K562 (cell line): Measurements from ENCODE around the gene TRIP6. TPM values are rescaled to one million over a fixed set of nuclear protein-coding genes. Genes with fewer than 3 reads are reported as not detected.

ENCODE experiments used
- GATAD2A ChIP-seq: fragments of 450-650 bp; IDR thresholded peaks from 2 replicates; pipeline ENCODE4 v1.6.1; 2017
- ID3 ChIP-seq, 2 experiments: fragments of 250-450 bp in 1 of 2; fragments of 450-650 bp in 1 of 2; sonication (Bioruptor Pico) in 1 of 2; IDR thresholded peaks; 2 replicates each; pipeline versions ENCODE4 v1.6.1 to v1.8.0; 2016 to 2021; ENCODE audit warnings: mild to moderate bottlenecking in 2 of 2, moderate library complexity in 2 of 2, missing compliant biosample characterization in 1 of 2, missing genetic modification characterization in 1 of 2
- MGA ChIP-seq: fragments of 450-650 bp; IDR thresholded peaks from 2 replicates; pipeline ENCODE4 v1.6.1; 2016; ENCODE audit warnings: mild to moderate bottlenecking, moderate library complexity
- RFX5 ChIP-seq: IDR thresholded peaks from 2 replicates; pipeline ENCODE4 v1.6.1; 2011; ENCODE audit warnings: low read depth, mild to moderate bottlenecking, improper control_type of control experiment, low read length
- ZBTB17 ChIP-seq: fragments of 450-650 bp; formaldehyde crosslinking; IDR thresholded peaks from 2 replicates; pipeline ENCODE4 v1.4.0; 2020; ENCODE audit warnings: mild to moderate bottlenecking
- ZNF655 ChIP-seq: fragments of 250-450 bp; sonication (Bioruptor Pico); IDR thresholded peaks from 2 replicates; pipeline ENCODE4 v1.5.0; 2021
- ZNF780A ChIP-seq: fragments of 250-450 bp; sonication (Bioruptor Pico); IDR thresholded peaks from 2 replicates; pipeline ENCODE4 v1.5.0; 2021; ENCODE audit warnings: mild to moderate bottlenecking
- polyA plus RNA-seq, 8 experiments: library from polyadenylated mRNA; depleted of rRNA in 4 of 8; stranded (reverse) in 5 of 8; unstranded in 3 of 8; fragments of >200 nt; fragmentation: Nextera tagmentation in 2 of 8; fragmentation: Illumina TruSeq in 1 of 8; extraction: Ambion mirVana in 2 of 8; extraction: Trizol in 1 of 8; gene quantifications; 2 replicates each; pipeline versions ENCODE4 v1.2.1 to v1.2.3, GENCODE V29; 2011 to 2014; ENCODE audit warnings: inconsistent platforms in 1 of 8, missing spikeins in 1 of 8
- total RNA-seq, 7 experiments: library from RNA; depleted of rRNA in 6 of 7; stranded (reverse); fragments of >200 nt in 6 of 7; fragmentation: Illumina TruSeq in 2 of 7; extraction: Trizol in 2 of 7; gene quantifications; 2 replicates each; pipeline versions ENCODE4 v1.2.1 to v1.2.3, GENCODE V29; 2011 to 2021; ENCODE audit warnings: low replicate concordance in 1 of 7
- TF ChIP-seq, protein P1 (sequence below): fragments of 250-450 bp; sonication (Bioruptor Pico); IDR thresholded peaks from 2 replicates; pipeline ENCODE4 v1.4.0; 2020; ENCODE audit warnings: mild to moderate bottlenecking, moderate library complexity
- TF ChIP-seq, protein P2 (sequence below), 2 experiments: fragments of 450-650 bp; IDR thresholded peaks; 2 replicates each; pipeline ENCODE4 v1.6.1; 2016

Gene TRIP6
- total and polyA plus RNA-seq, 9 of the 15 experiments (the other 6 are each of a cell fraction or from before 2014, with no cell fraction given): 5.9 to 141 (median 54.0) TPM

- TF ChIP-seq, protein P1, sequence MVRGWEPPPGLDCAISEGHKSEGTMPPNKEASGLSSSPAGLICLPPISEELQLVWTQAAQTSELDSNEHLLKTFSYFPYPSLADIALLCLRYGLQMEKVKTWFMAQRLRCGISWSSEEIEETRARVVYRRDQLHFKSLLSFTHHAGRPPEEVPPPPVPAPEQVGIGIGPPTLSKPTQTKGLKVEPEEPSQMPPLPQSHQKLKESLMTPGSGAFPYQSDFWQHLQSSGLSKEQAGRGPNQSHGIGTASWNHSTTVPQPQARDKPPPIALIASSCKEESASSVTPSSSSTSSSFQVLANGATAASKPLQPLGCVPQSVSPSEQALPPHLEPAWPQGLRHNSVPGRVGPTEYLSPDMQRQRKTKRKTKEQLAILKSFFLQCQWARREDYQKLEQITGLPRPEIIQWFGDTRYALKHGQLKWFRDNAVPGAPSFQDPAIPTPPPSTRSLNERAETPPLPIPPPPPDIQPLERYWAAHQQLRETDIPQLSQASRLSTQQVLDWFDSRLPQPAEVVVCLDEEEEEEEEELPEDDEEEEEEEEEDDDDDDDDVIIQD: no peak
- TF ChIP-seq MGA: no peak
- TF ChIP-seq ZBTB17 (CRISPR knock-in tag): no peak
- no peak for TF ChIP-seq ZNF780A (CRISPR knock-in tag)
- TF ChIP-seq, protein P2, sequence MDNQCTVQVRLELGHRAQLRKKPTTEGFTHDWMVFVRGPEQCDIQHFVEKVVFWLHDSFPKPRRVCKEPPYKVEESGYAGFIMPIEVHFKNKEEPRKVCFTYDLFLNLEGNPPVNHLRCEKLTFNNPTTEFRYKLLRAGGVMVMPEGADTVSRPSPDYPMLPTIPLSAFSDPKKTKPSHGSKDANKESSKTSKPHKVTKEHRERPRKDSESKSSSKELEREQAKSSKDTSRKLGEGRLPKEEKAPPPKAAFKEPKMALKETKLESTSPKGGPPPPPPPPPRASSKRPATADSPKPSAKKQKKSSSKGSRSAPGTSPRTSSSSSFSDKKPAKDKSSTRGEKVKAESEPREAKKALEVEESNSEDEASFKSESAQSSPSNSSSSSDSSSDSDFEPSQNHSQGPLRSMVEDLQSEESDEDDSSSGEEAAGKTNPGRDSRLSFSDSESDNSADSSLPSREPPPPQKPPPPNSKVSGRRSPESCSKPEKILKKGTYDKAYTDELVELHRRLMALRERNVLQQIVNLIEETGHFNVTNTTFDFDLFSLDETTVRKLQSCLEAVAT (IDR thresholded peaks at IDR 0.05): peak in 1 of 2 experiments; percentile 46; a peak in 1 of 4 replicates
- TF ChIP-seq GATAD2A: no peak
- TF ChIP-seq ID3 (CRISPR knock-in tag; IDR thresholded peaks at IDR 0.05): no peak
- peak; percentile 51; the same call in 1 of the 2 replicates for TF ChIP-seq ID3 (tag; IDR thresholded peaks at IDR 0.05)
- TF ChIP-seq RFX5: no peak
- TF ChIP-seq ZNF655 (CRISPR knock-in tag): no peak
Measured at GRCh38 chr7:100829150-100829716, 38.0 kb upstream of the TRIP6 start (continued).
